GM18520 (cell line): ENCODE data around the gene CLN3.
"Not testable (repeated sequence)": the region's sequence is repeated elsewhere in the genome, so short reads cannot be mapped to it uniquely, and the experiment has no call there.

Experiments
- ATAC-seq: cut with Tn5 transposase; IDR thresholded peaks from one replicate; pipeline ENCODE4 v1.9.1; 2021; ENCODE audit not compliant: unreplicated experiment

Gene CLN3

GRCh38 chr16:28495098-28495793, 3.4 kb upstream of the CLN3 start:
- no peak for ATAC-seq

GRCh38 chr16:28494121-28494851, 2.4 kb upstream of the CLN3 start, which contains the start of gene APOBR:
APOBR (plus strand) TSS chr16:28494643; CDS start chr16:28494682, 39 bp downstream.
- peak; percentile 40 for ATAC-seq

- no peak for ATAC-seq
Observed at GRCh38 chr16:28492511-28492910, 637 bp upstream of the CLN3 start.

GRCh38 chr16:28491230-28491969, 474 bp downstream of the CLN3 start:
- ATAC-seq, result no peak

DNA sequence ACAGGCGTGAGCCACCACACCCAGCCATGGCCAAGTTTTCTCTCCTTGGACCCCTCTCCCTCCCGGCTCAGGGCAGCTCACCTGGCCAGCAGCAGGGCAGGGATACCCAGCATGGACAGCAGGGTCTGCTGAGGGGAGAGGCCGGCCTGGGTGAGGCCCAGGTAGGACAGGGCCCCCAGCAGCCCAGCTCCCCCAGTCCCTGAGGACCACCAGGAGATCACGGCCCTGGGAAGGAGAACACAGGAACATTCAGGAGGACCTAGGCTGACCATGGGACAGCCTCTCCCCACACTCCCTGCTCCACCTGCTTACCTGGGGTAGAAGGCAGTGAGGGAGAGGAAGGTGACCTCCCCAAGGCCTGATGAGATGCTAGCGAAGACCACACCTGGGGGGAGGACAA, 5.6 kb downstream of the CLN3 start:
- no peak for ATAC-seq

- ATAC-seq, result not testable (repeated sequence)
Observed at GRCh38 chr16:28483361-28483760, 8.5 kb downstream of the CLN3 start.

- no peak for ATAC-seq
Observed at GRCh38 chr16:28482026-28482425, 9.8 kb downstream of the CLN3 start.

GRCh38 chr16:28478506-28479180, 13.2 kb downstream of the CLN3 start:
- ATAC-seq, result no peak

- ATAC-seq, result no peak
Observed at GRCh38 chr16:28477311-28477920, 14.5 kb downstream of the CLN3 start.

GRCh38 chr16:28475221-28475620, 16.7 kb downstream of the CLN3 start:
- ATAC-seq, result no peak

- no peak for ATAC-seq
Observed at GRCh38 chr16:28473714-28474265, 18.1 kb downstream of the CLN3 start.

- ATAC-seq, result not testable (repeated sequence)
Observed at GRCh38 chr16:28447081-28447480, 44.8 kb downstream of the CLN3 start.

DNA sequence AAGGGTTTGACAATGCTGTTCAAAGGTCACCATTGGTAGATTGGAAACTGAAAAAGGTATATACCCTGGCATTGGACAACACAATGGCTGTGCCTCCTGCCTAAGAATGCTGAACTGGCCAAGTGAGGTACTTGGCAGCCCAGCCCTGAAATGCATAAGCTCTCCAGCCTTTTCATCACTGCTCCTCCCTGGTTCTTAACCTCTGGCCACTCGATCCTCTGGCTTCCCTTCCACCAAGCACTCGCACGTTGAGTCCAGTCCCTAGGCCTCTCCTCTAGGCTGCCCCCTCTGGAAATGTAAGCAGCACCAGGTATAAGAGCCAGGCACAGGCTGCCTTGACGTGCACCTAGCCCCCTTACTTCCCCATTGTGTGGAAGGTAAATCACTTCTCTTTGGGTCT, 45.5 kb downstream of the CLN3 start:
- ATAC-seq, result not testable (repeated sequence)

DNA sequence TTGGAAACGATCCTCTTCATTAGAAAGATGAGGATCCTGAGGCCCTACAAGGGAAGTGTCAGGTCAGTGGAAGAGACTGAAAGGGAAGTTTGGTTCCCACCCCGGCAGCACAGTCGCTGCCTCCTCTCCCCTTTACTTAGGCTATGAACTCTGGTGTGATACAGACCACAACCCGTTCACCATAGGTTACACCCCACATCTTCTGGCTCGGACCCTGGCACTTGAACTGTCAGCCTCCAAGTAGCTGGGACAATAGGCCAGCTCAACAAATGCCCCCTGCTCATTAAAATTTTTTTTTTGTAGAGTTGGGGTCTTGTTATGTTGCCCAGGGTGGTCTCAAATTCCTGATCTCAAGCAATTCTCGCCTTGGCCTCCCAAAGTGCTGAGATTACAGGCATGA, 47.9 kb downstream of the CLN3 start:
- ATAC-seq, result not testable (repeated sequence)

DNA sequence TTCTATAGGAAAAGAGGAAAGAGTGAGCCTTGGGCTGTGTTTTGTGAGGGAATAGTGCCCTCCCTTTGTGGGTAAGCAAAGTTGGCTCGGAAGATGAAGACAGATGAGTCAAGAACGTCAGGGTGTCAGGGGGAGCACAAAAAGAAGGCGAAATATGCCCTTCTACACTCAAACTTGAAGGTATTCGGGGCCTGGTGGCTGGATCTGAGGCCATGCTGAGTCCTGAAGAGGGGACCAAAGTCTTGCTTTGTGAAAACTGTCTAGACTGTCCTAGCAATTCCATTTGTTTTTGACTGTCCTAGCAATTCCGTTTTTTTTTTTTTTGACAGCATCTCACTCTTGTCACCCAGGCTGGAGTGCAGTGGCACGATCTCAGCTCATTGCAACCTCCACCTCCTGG, 53.0 kb downstream of the CLN3 start:
- ATAC-seq, result not testable (repeated sequence)

- not testable (repeated sequence) for ATAC-seq
Observed at GRCh38 chr16:28435340-28435739, 56.5 kb downstream of the CLN3 start.
